IPS-18c (cell line): ENCODE results near the gene GABPB1.

Experiments
- H3K4me3 ChIP-seq: 2 replicates; pipeline ENCODE4 v1.7.0; 2013; ENCODE audit warnings: low read depth, mild to moderate bottlenecking, low read length, moderate library complexity; ENCODE audit not compliant: insufficient read depth
- H3K9me3 ChIP-seq: one replicate; pipeline ENCODE4 v1.6.1; 2013; ENCODE audit warnings: mild to moderate bottlenecking, low read length, moderate library complexity; ENCODE audit not compliant: control insufficient read depth, insufficient read depth

The GABPB1 gene

GRCh38 chr15:50353975-50354837, 792 bp downstream of the GABPB1 start:
- Histone ChIP-seq H3K4me3 (peak overlapping the region; percentile 97), H3K9me3 (no peaks in the 10 kb centered on the region)

- Histone ChIP-seq H3K4me3 (peak overlapping the region; percentile 97), H3K9me3 (no peaks in the 10 kb centered on the region)
Observed at GRCh38 chr15:50353251-50353974, 1.6 kb downstream of the GABPB1 start.

GRCh38 chr15:50350621-50351020, 4.4 kb downstream of the GABPB1 start:
- Histone ChIP-seq H3K9me3 (no peaks in the 10 kb centered on the region), H3K4me3 (no peak overlapping the region)

- no peak overlapping the region for H3K4me3 ChIP-seq
- H3K9me3 ChIP-seq, result no peaks in the 10 kb centered on the region
Observed at GRCh38 chr15:50345298-50345697, 9.7 kb downstream of the GABPB1 start.

- no peak overlapping the region for H3K4me3 ChIP-seq
- H3K9me3 ChIP-seq, result no peaks in the 10 kb centered on the region
Observed at GRCh38 chr15:50344006-50344464, 11.0 kb downstream of the GABPB1 start.

GRCh38 chr15:50341616-50342136, 13.3 kb downstream of the GABPB1 start:
- Histone ChIP-seq H3K4me3 (no peak overlapping the region), H3K9me3 (no peaks in the 10 kb centered on the region)

GRCh38 chr15:50340416-50340815, 14.6 kb downstream of the GABPB1 start:
- no peaks in the 10 kb centered on the region for H3K9me3 ChIP-seq
- H3K4me3 ChIP-seq, result no peak overlapping the region

- Histone ChIP-seq H3K9me3 (no peaks in the 10 kb centered on the region), H3K4me3 (no peak overlapping the region)
Observed at GRCh38 chr15:50339717-50340116, 15.3 kb downstream of the GABPB1 start.

- Histone ChIP-seq H3K9me3 (no peaks in the 10 kb centered on the region), H3K4me3 (no peak overlapping the region)
Observed at GRCh38 chr15:50335251-50335650, 19.7 kb downstream of the GABPB1 start.

- H3K9me3 ChIP-seq, result no peaks in the 10 kb centered on the region
- H3K4me3 ChIP-seq, result no peak overlapping the region
Observed at GRCh38 chr15:50333229-50333628, 21.8 kb downstream of the GABPB1 start.

GRCh38 chr15:50330921-50331320, 24.1 kb downstream of the GABPB1 start:
- no peaks in the 10 kb centered on the region for H3K9me3 ChIP-seq

GRCh38 chr15:50328116-50328515, 26.9 kb downstream of the GABPB1 start:
- no peaks in the 10 kb centered on the region for H3K9me3 ChIP-seq
- no peak overlapping the region for H3K4me3 ChIP-seq

More at GRCh38 chr15:50330921-50331320, 24.1 kb downstream of the GABPB1 start:
- H3K4me3 ChIP-seq, result no peak overlapping the region

- H3K4me3 ChIP-seq, result no peak overlapping the region
Observed at GRCh38 chr15:50321680-50322210, 33.3 kb downstream of the GABPB1 start.

GRCh38 chr15:50320504-50320903, 34.5 kb downstream of the GABPB1 start:
- H3K9me3 ChIP-seq, result no peaks in the 10 kb centered on the region
- H3K4me3 ChIP-seq, result no peak overlapping the region

More at GRCh38 chr15:50321680-50322210, 33.3 kb downstream of the GABPB1 start:
- H3K9me3 ChIP-seq, result no peaks in the 10 kb centered on the region

- Histone ChIP-seq H3K4me3 (no peak overlapping the region), H3K9me3 (no peaks in the 10 kb centered on the region)
Observed at GRCh38 chr15:50318697-50319096, 36.3 kb downstream of the GABPB1 start.

- Histone ChIP-seq H3K4me3 (no peak overlapping the region), H3K9me3 (no peaks in the 10 kb centered on the region)
Observed at GRCh38 chr15:50315814-50316630, 39.0 kb downstream of the GABPB1 start.

- H3K9me3 ChIP-seq, result no peaks in the 10 kb centered on the region
- H3K4me3 ChIP-seq, result no peak overlapping the region
Observed at GRCh38 chr15:50312636-50313035, 42.4 kb downstream of the GABPB1 start.
